GM12892 (cell line): ENCODE measurements around the gene CFAP161.

Source experiments
- POLR2A ChIP-seq: IDR thresholded peaks from 2 replicates; pipeline ENCODE4 v1.6.1; 2011; ENCODE audit warnings: low read depth, low read length, control low read depth
- POLR2AphosphoS5 ChIP-seq: IDR thresholded peaks from 2 replicates; pipeline ENCODE4 v1.6.1; 2011; ENCODE audit warnings: low read depth, low read length, control low read depth
- TAF1 ChIP-seq: IDR thresholded peaks from 2 replicates; pipeline ENCODE4 v1.6.1; 2011; ENCODE audit warnings: low read depth, mild to moderate bottlenecking, control low read depth, low read length, borderline replicate concordance

DNA sequence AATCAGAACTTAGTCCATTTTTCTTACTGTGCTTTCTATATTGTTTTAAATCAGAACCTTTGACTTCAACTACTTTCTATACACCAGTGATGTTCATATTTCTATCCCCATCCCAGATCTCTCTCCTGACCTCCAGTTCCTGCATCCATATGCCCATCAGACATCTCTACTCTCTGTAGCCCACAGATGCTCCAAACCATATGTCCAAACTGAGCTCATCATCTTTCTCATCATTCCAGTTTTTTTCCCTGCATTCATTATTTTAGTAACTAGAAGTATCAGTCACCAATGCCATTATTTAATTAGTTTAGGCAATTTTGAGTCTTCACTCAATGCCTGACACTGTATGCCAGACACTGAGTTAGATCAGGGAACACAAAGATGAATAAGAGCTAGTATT, 37.2 kb downstream of the CFAP161 start:
- TF ChIP-seq POLR2AphosphoS5 (no peak), POLR2A (no peak), TAF1 (no peak)
